Mammary epithelial cell (primary cell): Measurements from ENCODE around the gene ZSWIM1.

Experiments
- CTCF ChIP-seq, 2 donors: IDR thresholded peaks in 1 of 2; conservative IDR thresholded peaks in 1 of 2; 2 replicates each; pipeline ENCODE4 v1.5.1; 2011 to 2012; ENCODE audit warnings: inconsistent platforms in 2 of 2, low read length in 2 of 2, mild to moderate bottlenecking in 2 of 2, control low read depth in 1 of 2, low read depth in 1 of 2; ENCODE audit not compliant: insufficient read depth in 1 of 2; ENCODE audit errors: extremely low read depth in 1 of 2
- EZH2 ChIP-seq: IDR thresholded peaks from 2 replicates; pipeline ENCODE4 v1.6.1; 2012; ENCODE audit warnings: low read length, inconsistent platforms, borderline replicate concordance

GRCh38 chr20:45857114-45857881, 23.7 kb upstream of the ZSWIM1 start, which contains the start of the genes ACOT8 and ZSWIM3:
- TF ChIP-seq CTCF (conservative IDR thresholded peaks at IDR 0.05 in 1 of 2, IDR thresholded peaks at IDR 0.05 in 1 of 2; ENCODE audit: extremely low read depth in 1 of 2, insufficient read depth in 1 of 2, low read depth in 1 of 2, low read length in 2 of 2) (no peak), EZH2 (no peak)
